Large intestine (tissue), 3 donors: ENCODE measurements around the gene ALOX5. TPM values are rescaled to one million over a fixed set of nuclear protein-coding genes. Genes with fewer than 3 reads are reported as not detected.

ENCODE experiments used
- DNase-seq, 2 donors: peaks; one replicate each; pipeline versions ENCODE4 v3.0.0 to v3.0.0-alpha.2; 2013
- H3K27ac ChIP-seq: one replicate; pipeline ENCODE4 v1.5.1; 2013; ENCODE audit warnings: low read length
- H3K27me3 ChIP-seq: 2 replicates; pipeline ENCODE4 v1.6.1; 2013; ENCODE audit warnings: low read length; ENCODE audit not compliant: control insufficient read depth, insufficient read depth
- H3K36me3 ChIP-seq: 2 replicates; pipeline ENCODE4 v1.6.1; 2013; ENCODE audit warnings: low read length; ENCODE audit not compliant: control insufficient read depth, insufficient read depth
- H3K4me1 ChIP-seq: one replicate; pipeline ENCODE4 v1.6.1; 2013; ENCODE audit warnings: low read length; ENCODE audit not compliant: control insufficient read depth, insufficient read depth
- H3K4me3 ChIP-seq: one replicate; pipeline ENCODE4 v1.5.1; 2013; ENCODE audit warnings: low read length
- H3K9me3 ChIP-seq: one replicate; pipeline ENCODE4 v1.6.1; 2013; ENCODE audit warnings: mild to moderate bottlenecking, low read depth, low read length, moderate library complexity; ENCODE audit not compliant: control insufficient read depth
- WGBS: methylation state at CpG from one replicate; pipeline ENCODE4 v1.1.5; 2013; ENCODE audit warnings: low lambda C conversion rate; ENCODE audit not compliant: insufficient coverage; 5-methylcytosine and 5-hydroxymethylcytosine counted together
- polyA plus RNA-seq: library from polyadenylated mRNA; unstranded; fragments of 120-200 nt; gene quantifications from one replicate; pipeline ENCODE4 v1.2.1, GENCODE V29; 2013

Gene ALOX5
- polyA plus RNA-seq, 1 donor, result 17.6 TPM

GRCh38 chr10:45487735-45488134, 113.7 kb downstream of the ALOX5 start:
- Histone ChIP-seq H3K9me3 (no peaks in the 10 kb centered on the region), H3K4me3 (no peak overlapping the region), H3K4me1 (no peaks in the 10 kb centered on the region), H3K27me3 (no peaks in the 10 kb centered on the region), H3K36me3 (peaks cover 18% of the 10 kb centered on the region), H3K27ac (no peak overlapping the region)
- WGBS, result no CpG with 5 or more reads among the region's 2 CpGs
- DNase-seq, result no peak

- Histone ChIP-seq H3K9me3 (no peaks in the 10 kb centered on the region), H3K4me1 (no peaks in the 10 kb centered on the region), H3K36me3 (peaks cover 18% of the 10 kb centered on the region), H3K27me3 (no peaks in the 10 kb centered on the region), H3K4me3 (no peak overlapping the region), H3K27ac (no peak overlapping the region)
- WGBS, result no CpG with 5 or more reads among the region's 10 CpGs
- no peak for DNase-seq
These were observed 114.3 kb downstream of the ALOX5 start for GRCh38 chr10:45488365-45488764.

GRCh38 chr10:45490277-45490676, 116.3 kb downstream of the ALOX5 start:
- DNase-seq, result no peak
- Histone ChIP-seq H3K27me3 (no peaks in the 10 kb centered on the region), H3K36me3 (peaks cover 11% of the 10 kb centered on the region), H3K4me1 (no peaks in the 10 kb centered on the region), H3K27ac (no peak overlapping the region), H3K4me3 (no peak overlapping the region), H3K9me3 (no peaks in the 10 kb centered on the region)
- 100% methylated on average over 2 of the region's 3 CpGs for WGBS

GRCh38 chr10:45491061-45491460, 117.0 kb downstream of the ALOX5 start:
- peaks cover 9% of the 10 kb centered on the region for H3K36me3 ChIP-seq
- no peak overlapping the region for H3K4me3 ChIP-seq
- H3K27ac ChIP-seq, result no peak overlapping the region
- H3K4me1 ChIP-seq, result no peaks in the 10 kb centered on the region
- WGBS, result no CpG with 5 or more reads among the region's 7 CpGs
- H3K9me3 ChIP-seq, result peaks cover 5% of the 10 kb centered on the region
- DNase-seq, result no peak
- no peaks in the 10 kb centered on the region for H3K27me3 ChIP-seq

Other genes starting within 250 kb of the ALOX5 start
- 0.06 TPM for gene OR13A1, start 58.6 kb upstream of the ALOX5 start, polyA plus RNA-seq